IPS-18a (cell line): ENCODE results near the gene OXTR.
"Not testable (repeated sequence)": the region's sequence is repeated elsewhere in the genome, so short reads cannot be mapped to it uniquely, and the experiment has no call there.

Source experiments
- H3K27ac ChIP-seq: one replicate; pipeline ENCODE4 v1.5.1; 2013; ENCODE audit warnings: low read length
- H3K27me3 ChIP-seq: one replicate; pipeline ENCODE4 v1.6.1; 2013; ENCODE audit warnings: mild to moderate bottlenecking, low read length; ENCODE audit not compliant: control insufficient read depth, insufficient read depth
- H3K36me3 ChIP-seq: one replicate; pipeline ENCODE4 v1.6.1; 2013; ENCODE audit warnings: low read depth, low read length; ENCODE audit not compliant: control insufficient read depth
- H3K4me1 ChIP-seq: one replicate; pipeline ENCODE4 v1.6.1; 2013; ENCODE audit warnings: low read depth, low read length; ENCODE audit not compliant: control insufficient read depth
- H3K4me3 ChIP-seq: one replicate; pipeline ENCODE4 v1.5.1; 2013; ENCODE audit warnings: low read length
- H3K9ac ChIP-seq: one replicate; pipeline ENCODE4 v1.6.1; 2013; ENCODE audit warnings: mild to moderate bottlenecking, low read length, moderate library complexity
- H3K9me3 ChIP-seq: one replicate; pipeline ENCODE4 v1.6.1; 2013; ENCODE audit warnings: low read depth, low read length; ENCODE audit not compliant: control insufficient read depth

Gene OXTR

GRCh38 chr3:8722808-8723207, 46.6 kb downstream of the OXTR start:
- Histone ChIP-seq H3K9ac (no peak overlapping the region), H3K9me3 (no peaks in the 10 kb centered on the region), H3K27ac (no peak overlapping the region), H3K4me1 (no peaks in the 10 kb centered on the region), H3K4me3 (no peak overlapping the region), H3K36me3 (no peaks in the 10 kb centered on the region), H3K27me3 (no peaks in the 10 kb centered on the region)

- H3K9me3 ChIP-seq, H3K36me3 ChIP-seq, H3K27ac ChIP-seq, H3K4me1 ChIP-seq, H3K9ac ChIP-seq, H3K4me3 ChIP-seq: not testable (repeated sequence)
- peaks cover 55% of the 10 kb centered on the region for H3K27me3 ChIP-seq
These were observed 53.7 kb downstream of the OXTR start for GRCh38 chr3:8715757-8716156.

- Histone ChIP-seq H3K36me3 (no peaks in the 10 kb centered on the region), H3K9me3 (no peaks in the 10 kb centered on the region), H3K4me1 (no peaks in the 10 kb centered on the region), H3K27ac (no peak overlapping the region), H3K27me3 (peaks cover 71% of the 10 kb centered on the region), H3K4me3 (no peak overlapping the region), H3K9ac (no peak overlapping the region)
These were observed 55.3 kb downstream of the OXTR start for GRCh38 chr3:8713901-8714759.

- Histone ChIP-seq H3K4me1 (no peaks in the 10 kb centered on the region), H3K4me3 (no peak overlapping the region), H3K27ac (no peak overlapping the region), H3K36me3 (no peaks in the 10 kb centered on the region), H3K9ac (no peak overlapping the region), H3K27me3 (peaks cover 79% of the 10 kb centered on the region), H3K9me3 (no peaks in the 10 kb centered on the region)
These were observed 56.5 kb downstream of the OXTR start for GRCh38 chr3:8712908-8713255.

GRCh38 chr3:8712045-8712907, 57.1 kb downstream of the OXTR start:
- H3K27ac ChIP-seq: no peak overlapping the region
- H3K27me3 ChIP-seq: peaks cover 82% of the 10 kb centered on the region
- no peak overlapping the region for H3K9ac ChIP-seq
- no peak overlapping the region for H3K4me3 ChIP-seq
- no peaks in the 10 kb centered on the region for H3K9me3 ChIP-seq
- no peaks in the 10 kb centered on the region for H3K4me1 ChIP-seq
- H3K36me3 ChIP-seq: no peaks in the 10 kb centered on the region

GRCh38 chr3:8709801-8710507, 59.5 kb downstream of the OXTR start:
- H3K4me1 ChIP-seq: no peaks in the 10 kb centered on the region
- no peak overlapping the region for H3K9ac ChIP-seq
- peaks cover 83% of the 10 kb centered on the region for H3K27me3 ChIP-seq
- no peaks in the 10 kb centered on the region for H3K9me3 ChIP-seq
- no peaks in the 10 kb centered on the region for H3K36me3 ChIP-seq
- no peak overlapping the region for H3K4me3 ChIP-seq
- H3K27ac ChIP-seq: no peak overlapping the region

- no peaks in the 10 kb centered on the region for H3K36me3 ChIP-seq
- H3K27ac ChIP-seq: no peak overlapping the region
- H3K9ac ChIP-seq: no peak overlapping the region
- no peaks in the 10 kb centered on the region for H3K4me1 ChIP-seq
- no peak overlapping the region for H3K4me3 ChIP-seq
- peaks cover 76% of the 10 kb centered on the region for H3K27me3 ChIP-seq
- no peaks in the 10 kb centered on the region for H3K9me3 ChIP-seq
These were observed 60.1 kb downstream of the OXTR start for GRCh38 chr3:8709287-8709686.

- Histone ChIP-seq H3K36me3 (no peaks in the 10 kb centered on the region), H3K9me3 (no peaks in the 10 kb centered on the region), H3K4me3 (no peak overlapping the region), H3K4me1 (no peaks in the 10 kb centered on the region), H3K27me3 (peaks cover 39% of the 10 kb centered on the region), H3K9ac (no peak overlapping the region), H3K27ac (no peak overlapping the region)
These were observed 63.8 kb downstream of the OXTR start for GRCh38 chr3:8705575-8705974.

- no peaks in the 10 kb centered on the region for H3K9me3 ChIP-seq
These were observed 66.9 kb downstream of the OXTR start for GRCh38 chr3:8702560-8702959.

More at GRCh38 chr3:8702560-8702959, 66.9 kb downstream of the OXTR start:
- Histone ChIP-seq H3K4me3 (no peak overlapping the region), H3K36me3 (no peaks in the 10 kb centered on the region), H3K4me1 (no peaks in the 10 kb centered on the region), H3K9ac (no peak overlapping the region), H3K27ac (no peak overlapping the region), H3K27me3 (peaks cover 15% of the 10 kb centered on the region)
